Inflammatory macrophage treated with lipopolysaccharide for 1 hour (primary cell): Measurements from ENCODE around the gene MYO1D.
A peak's percentile ranks its signal among the peaks of the same experiment; 100 is the strongest.
"Not testable (repeated sequence)": the region's sequence is repeated elsewhere in the genome, so short reads cannot be mapped to it uniquely, and the experiment has no call there.

Experiments
- DNase-seq, 2 donors: peaks; one replicate each; pipeline ENCODE4 v3.0.0-alpha.2; 2020 to 2022

MYO1D gene

GRCh38 chr17:32563583-32563982 is 313.3 kb downstream of the MYO1D start:
- no peak for DNase-seq

GRCh38 chr17:32558997-32559650 is 317.8 kb downstream of the MYO1D start:
- DNase-seq: no peak

- no peak for DNase-seq
Measured at GRCh38 chr17:32558326-32558955, 318.5 kb downstream of the MYO1D start.

GRCh38 chr17:32555611-32556310 is 321.2 kb downstream of the MYO1D start:
- DNase-seq: no peak

GRCh38 chr17:32553168-32553567 is 323.8 kb downstream of the MYO1D start:
- DNase-seq: peak; percentile 23 to 30

GRCh38 chr17:32552280-32552679 is 324.6 kb downstream of the MYO1D start:
- DNase-seq: no peak

GRCh38 chr17:32551186-32551955 is 325.6 kb downstream of the MYO1D start:
- DNase-seq: peak; percentile 12 to 13

- no peak for DNase-seq
Measured at GRCh38 chr17:32549559-32549958, 327.4 kb downstream of the MYO1D start.

- no peak for DNase-seq
Measured at GRCh38 chr17:32546031-32546444, 330.9 kb downstream of the MYO1D start.

GRCh38 chr17:32542186-32542585 is 334.7 kb downstream of the MYO1D start:
- no peak for DNase-seq

- no peak for DNase-seq
Measured at GRCh38 chr17:32541640-32542039, 335.3 kb downstream of the MYO1D start.

GRCh38 chr17:32536736-32537643 is 339.9 kb downstream of the MYO1D start:
- peak; percentile 10 to 37 for DNase-seq

GRCh38 chr17:32533296-32533695 is 343.6 kb downstream of the MYO1D start:
- no peak for DNase-seq

GRCh38 chr17:32529604-32530003 is 347.3 kb downstream of the MYO1D start:
- no peak for DNase-seq

GRCh38 chr17:32528825-32529224 is 348.1 kb downstream of the MYO1D start:
- DNase-seq: no peak

GRCh38 chr17:32527146-32527545 is 349.8 kb downstream of the MYO1D start:
- no peak for DNase-seq

- DNase-seq: no peak
Measured at GRCh38 chr17:32525122-32525521, 351.8 kb downstream of the MYO1D start.

GRCh38 chr17:32524553-32524880 is 352.4 kb downstream of the MYO1D start:
- DNase-seq: not testable (repeated sequence)

- DNase-seq: no peak
Measured at GRCh38 chr17:32523827-32524552, 352.9 kb downstream of the MYO1D start.

GRCh38 chr17:32523017-32523680 is 353.8 kb downstream of the MYO1D start:
- DNase-seq: no peak
